ENCODE results near the gene PPP6R2.

- TF ChIP-seq, protein P1, sequence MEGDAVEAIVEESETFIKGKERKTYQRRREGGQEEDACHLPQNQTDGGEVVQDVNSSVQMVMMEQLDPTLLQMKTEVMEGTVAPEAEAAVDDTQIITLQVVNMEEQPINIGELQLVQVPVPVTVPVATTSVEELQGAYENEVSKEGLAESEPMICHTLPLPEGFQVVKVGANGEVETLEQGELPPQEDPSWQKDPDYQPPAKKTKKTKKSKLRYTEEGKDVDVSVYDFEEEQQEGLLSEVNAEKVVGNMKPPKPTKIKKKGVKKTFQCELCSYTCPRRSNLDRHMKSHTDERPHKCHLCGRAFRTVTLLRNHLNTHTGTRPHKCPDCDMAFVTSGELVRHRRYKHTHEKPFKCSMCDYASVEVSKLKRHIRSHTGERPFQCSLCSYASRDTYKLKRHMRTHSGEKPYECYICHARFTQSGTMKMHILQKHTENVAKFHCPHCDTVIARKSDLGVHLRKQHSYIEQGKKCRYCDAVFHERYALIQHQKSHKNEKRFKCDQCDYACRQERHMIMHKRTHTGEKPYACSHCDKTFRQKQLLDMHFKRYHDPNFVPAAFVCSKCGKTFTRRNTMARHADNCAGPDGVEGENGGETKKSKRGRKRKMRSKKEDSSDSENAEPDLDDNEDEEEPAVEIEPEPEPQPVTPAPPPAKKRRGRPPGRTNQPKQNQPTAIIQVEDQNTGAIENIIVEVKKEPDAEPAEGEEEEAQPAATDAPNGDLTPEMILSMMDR (IDR thresholded peaks at IDR 0.05): no peak
- TF ChIP-seq POLR2A (IDR thresholded peaks at IDR 0.05): no peak
Measured at GRCh38 chr22:50360578-50360977, 17.5 kb downstream of the PPP6R2 start.
